Subcutaneous adipose tissue (tissue), 4 donors: ENCODE measurements around the gene SNHG17. TPM values are rescaled to one million over a fixed set of nuclear protein-coding genes. Genes with fewer than 3 reads are reported as not detected.

Experiments
- total RNA-seq, 4 donors: library from RNA; depleted of rRNA; stranded (reverse); fragments of >200 nt; gene quantifications; one replicate each; pipeline ENCODE4 v1.1.0, GENCODE V29; 2016
- TF ChIP-seq, protein P1 (sequence below): fragments of 450-650 bp; IDR thresholded peaks from one replicate; pipeline ENCODE4 v1.5.1; 2016; ENCODE audit warnings: low read depth, mild to moderate bottlenecking, control low read depth, antibody characterized with exemption, moderate library complexity

The SNHG17 gene
- total RNA-seq, 4 donors from 2014 or later: 7.7 to 25.4 (median 20.4) TPM

DNA sequence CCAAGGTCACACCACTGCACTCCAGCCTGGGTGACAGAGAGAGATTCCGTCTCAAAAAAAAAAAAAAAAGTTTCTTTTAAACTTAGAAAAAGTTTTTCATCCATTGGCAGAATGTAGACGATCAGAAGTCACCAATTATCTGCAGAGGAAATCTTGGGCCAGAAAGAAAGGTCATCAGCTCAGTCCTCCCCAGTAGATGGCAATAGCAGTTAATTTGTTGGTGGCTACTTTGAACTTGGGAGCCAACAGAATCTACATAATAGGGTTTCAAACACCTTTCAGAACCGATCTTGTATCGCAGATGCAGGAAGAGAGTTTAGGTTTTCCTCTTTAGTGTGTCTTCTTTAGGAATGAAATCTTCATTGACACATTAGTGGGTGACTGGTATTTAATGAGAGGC lies 47.2 kb downstream of the SNHG17 start:
- TF ChIP-seq, protein P1, sequence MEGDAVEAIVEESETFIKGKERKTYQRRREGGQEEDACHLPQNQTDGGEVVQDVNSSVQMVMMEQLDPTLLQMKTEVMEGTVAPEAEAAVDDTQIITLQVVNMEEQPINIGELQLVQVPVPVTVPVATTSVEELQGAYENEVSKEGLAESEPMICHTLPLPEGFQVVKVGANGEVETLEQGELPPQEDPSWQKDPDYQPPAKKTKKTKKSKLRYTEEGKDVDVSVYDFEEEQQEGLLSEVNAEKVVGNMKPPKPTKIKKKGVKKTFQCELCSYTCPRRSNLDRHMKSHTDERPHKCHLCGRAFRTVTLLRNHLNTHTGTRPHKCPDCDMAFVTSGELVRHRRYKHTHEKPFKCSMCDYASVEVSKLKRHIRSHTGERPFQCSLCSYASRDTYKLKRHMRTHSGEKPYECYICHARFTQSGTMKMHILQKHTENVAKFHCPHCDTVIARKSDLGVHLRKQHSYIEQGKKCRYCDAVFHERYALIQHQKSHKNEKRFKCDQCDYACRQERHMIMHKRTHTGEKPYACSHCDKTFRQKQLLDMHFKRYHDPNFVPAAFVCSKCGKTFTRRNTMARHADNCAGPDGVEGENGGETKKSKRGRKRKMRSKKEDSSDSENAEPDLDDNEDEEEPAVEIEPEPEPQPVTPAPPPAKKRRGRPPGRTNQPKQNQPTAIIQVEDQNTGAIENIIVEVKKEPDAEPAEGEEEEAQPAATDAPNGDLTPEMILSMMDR: no peak

- TF ChIP-seq, protein P1: no peak
These were observed 48.3 kb downstream of the SNHG17 start for GRCh38 chr20:38386851-38387250.

DNA sequence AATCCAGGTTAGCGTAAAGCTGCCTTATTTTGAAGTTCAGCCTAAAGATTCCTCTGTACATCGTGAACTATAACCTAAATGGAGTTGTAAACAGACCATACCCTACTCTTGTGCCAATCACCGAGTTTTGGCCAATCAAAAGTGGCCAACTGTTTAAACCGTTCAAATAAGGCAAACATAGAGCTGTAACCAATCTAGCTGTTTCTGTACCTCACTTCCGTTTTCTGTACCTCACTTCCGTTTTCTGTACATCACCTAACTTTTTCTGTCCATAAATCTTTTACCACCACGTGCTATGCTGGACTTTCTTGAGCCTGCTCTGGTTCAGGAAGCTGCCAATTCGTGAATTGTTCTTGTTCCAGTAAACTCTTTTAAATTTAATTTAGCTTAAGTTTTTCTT lies 49.1 kb downstream of the SNHG17 start:
- TF ChIP-seq, protein P1: no peak

- TF ChIP-seq, protein P1: no peak
These were observed 52.0 kb downstream of the SNHG17 start for GRCh38 chr20:38383147-38383546.

DNA sequence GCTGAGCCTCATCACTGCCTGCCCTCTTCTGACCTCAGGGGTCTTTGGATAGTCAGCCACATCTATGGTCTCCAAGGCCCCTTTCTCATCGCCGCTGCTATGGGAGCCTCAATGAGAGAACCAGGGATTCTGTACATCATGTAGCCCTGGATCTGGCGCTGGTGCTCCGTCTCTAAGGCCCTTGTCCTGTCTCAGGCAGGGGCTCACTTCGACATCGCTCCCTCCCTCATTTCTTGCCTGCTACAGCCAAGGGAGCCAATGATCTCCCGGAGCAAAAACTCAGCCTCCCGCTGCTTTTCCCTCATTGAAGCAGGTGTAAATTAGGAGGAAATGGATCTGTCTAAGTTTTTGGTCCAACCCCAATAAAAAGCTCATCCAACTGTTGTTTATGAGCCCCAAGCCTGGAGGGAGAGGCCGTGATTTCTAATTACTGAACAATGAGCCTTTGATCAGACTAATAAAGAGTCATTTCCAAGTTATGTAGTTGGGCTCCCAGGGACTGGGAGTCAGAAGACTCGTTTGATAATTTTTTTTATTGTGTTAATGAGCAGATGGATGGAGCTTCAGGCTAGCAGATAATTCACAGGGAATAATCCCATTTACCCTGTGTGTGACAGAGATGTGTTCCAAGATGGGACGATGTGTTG lies 58.0 kb downstream of the SNHG17 start:
- TF ChIP-seq, protein P1: no peak

- TF ChIP-seq, protein P1: no peak
These were observed 61.2 kb downstream of the SNHG17 start for GRCh38 chr20:38373898-38374297.

DNA sequence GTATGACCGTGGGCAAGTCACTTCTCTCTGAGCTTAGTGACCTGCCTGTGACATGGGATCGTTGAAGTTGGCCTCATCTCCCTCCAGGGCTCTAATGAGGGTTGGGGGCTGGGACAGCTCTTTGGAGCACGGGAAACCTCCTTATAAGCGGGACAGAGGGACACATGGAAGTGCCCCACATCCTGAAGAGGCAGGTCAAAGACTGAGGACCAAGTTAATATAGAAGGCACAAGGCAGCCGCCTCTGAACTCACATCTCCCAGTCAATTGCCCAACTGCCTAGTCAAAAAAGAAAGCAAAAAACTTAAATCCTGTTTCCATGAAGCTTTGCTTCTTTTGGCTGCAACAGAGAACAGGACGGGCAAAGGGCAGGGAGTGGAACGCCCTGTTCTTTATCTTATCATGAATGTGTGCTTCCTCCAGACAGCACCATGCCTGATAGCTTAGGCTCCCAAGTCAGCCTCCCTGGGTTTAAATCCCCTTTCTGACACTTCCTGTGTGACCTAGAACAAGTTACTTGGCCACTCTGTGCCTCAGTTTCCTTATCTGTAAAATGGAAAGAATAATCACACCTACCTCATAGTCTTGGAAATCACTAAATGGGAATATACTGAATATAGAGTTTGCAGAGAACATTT lies 61.8 kb downstream of the SNHG17 start:
- TF ChIP-seq, protein P1: no peak
